Tibial nerve (tissue), 4 donors: ENCODE measurements around the gene UBE2H. TPM values are rescaled to one million over a fixed set of nuclear protein-coding genes. Genes with fewer than 3 reads are reported as not detected.

Experiments used
- DNase-seq, 2 donors: peaks; one replicate each; pipeline ENCODE4 v3.0.0-alpha.2; 2019; ENCODE audit warnings: low spot score in 2 of 2
- H3K27ac ChIP-seq, 4 donors: fragments of 200-600 bp; sonication (generic) in 3 of 4; one replicate each; pipeline ENCODE4 v1.5.1; 2017 to 2019; ENCODE audit warnings: mild to moderate bottlenecking in 1 of 4
- H3K27me3 ChIP-seq, 2 donors: fragments of 200-600 bp; sonication (generic) in 1 of 2; one replicate each; pipeline versions ENCODE4 v1.5.1 to v1.6.0; 2017 to 2019
- H3K36me3 ChIP-seq, 3 donors: fragments of 200-600 bp; sonication (generic); one replicate each; pipeline ENCODE4 v1.5.1; 2018 to 2019
- H3K4me1 ChIP-seq, 4 donors: fragments of 200-600 bp; sonication (generic) in 3 of 4; one replicate each; pipeline ENCODE4 v1.5.1; 2017 to 2019
- H3K4me3 ChIP-seq, 4 donors: fragments of 200-600 bp; sonication (generic) in 3 of 4; one replicate each; pipeline ENCODE4 v1.5.1; 2017 to 2019; ENCODE audit warnings: mild to moderate bottlenecking in 1 of 4, moderate library complexity in 1 of 4
- H3K9me3 ChIP-seq, 4 donors: fragments of 200-600 bp; sonication (generic) in 3 of 4; one replicate each; pipeline ENCODE4 v1.5.1; 2017 to 2019
- EP300 ChIP-seq, 2 donors: sonication (generic); formaldehyde crosslinking; IDR thresholded peaks; one replicate each; pipeline ENCODE4 v1.6.1; 2017; ENCODE audit warnings: antibody characterized with exemption in 2 of 2, mild to moderate bottlenecking in 1 of 2
- POLR2A ChIP-seq, 2 donors: fragments of 450-650 bp; IDR thresholded peaks; one replicate each; pipeline ENCODE4 v1.6.1; 2017; ENCODE audit warnings: antibody characterized with exemption in 2 of 2, mild to moderate bottlenecking in 2 of 2, moderate library complexity in 2 of 2
- WGBS, 2 donors: methylation state at CpG; one replicate each; pipeline ENCODE4 v1.1.5; 2018; 5-methylcytosine and 5-hydroxymethylcytosine counted together
- total RNA-seq, 4 donors: library from RNA; depleted of rRNA; stranded (reverse); fragments of >200 nt; gene quantifications; one replicate each; pipeline ENCODE4 v1.1.0, GENCODE V29; 2016
- TF ChIP-seq, protein P1 (sequence below), 5 experiments: fragments of 200-600 bp in 3 of 5; fragments of 450-650 bp in 2 of 5; sonication (generic) in 3 of 5; IDR thresholded peaks; one replicate each; pipeline ENCODE4 v1.5.1; 2016 to 2019; ENCODE audit warnings: antibody characterized with exemption in 5 of 5, mild to moderate bottlenecking in 3 of 5, moderate library complexity in 2 of 5

UBE2H gene
- total RNA-seq, 4 donors from 2014 or later, result 69.6 to 92.3 (median 80.9) TPM

DNA sequence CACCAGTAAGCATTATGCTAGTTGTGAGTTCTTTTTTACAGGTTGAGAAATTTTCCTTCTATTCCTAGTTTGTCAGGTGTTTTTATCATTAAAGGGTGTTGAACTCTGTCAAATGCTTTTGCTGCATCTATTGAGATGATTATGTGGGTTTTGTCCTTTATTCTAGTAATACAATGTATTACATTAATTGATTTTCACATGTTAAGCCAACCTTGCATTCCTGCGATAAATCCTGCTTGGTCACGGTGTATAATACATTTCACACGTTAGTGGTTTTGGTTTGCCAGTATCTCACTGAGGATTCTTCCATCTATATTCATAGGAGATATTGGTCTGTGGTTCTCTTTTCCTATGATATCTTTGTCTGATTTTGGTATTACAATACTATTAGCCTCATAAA is 136.0 kb downstream of the UBE2H start:
- Histone ChIP-seq H3K27ac (no peak overlapping the region), H3K4me3 (no peak overlapping the region), H3K9me3 (peaks cover 0 to 15% (median 3%) of the 10 kb centered on the region in 4 donors), H3K27me3 (no peaks in the 10 kb centered on the region), H3K4me1 (no peaks in the 10 kb centered on the region), H3K36me3 (peaks cover 0 to 16% (median 0%) of the 10 kb centered on the region in 3 donors)
- no peak for DNase-seq
- no peak for TF ChIP-seq EP300 (IDR thresholded peaks at IDR 0.05)
- TF ChIP-seq, protein P1, sequence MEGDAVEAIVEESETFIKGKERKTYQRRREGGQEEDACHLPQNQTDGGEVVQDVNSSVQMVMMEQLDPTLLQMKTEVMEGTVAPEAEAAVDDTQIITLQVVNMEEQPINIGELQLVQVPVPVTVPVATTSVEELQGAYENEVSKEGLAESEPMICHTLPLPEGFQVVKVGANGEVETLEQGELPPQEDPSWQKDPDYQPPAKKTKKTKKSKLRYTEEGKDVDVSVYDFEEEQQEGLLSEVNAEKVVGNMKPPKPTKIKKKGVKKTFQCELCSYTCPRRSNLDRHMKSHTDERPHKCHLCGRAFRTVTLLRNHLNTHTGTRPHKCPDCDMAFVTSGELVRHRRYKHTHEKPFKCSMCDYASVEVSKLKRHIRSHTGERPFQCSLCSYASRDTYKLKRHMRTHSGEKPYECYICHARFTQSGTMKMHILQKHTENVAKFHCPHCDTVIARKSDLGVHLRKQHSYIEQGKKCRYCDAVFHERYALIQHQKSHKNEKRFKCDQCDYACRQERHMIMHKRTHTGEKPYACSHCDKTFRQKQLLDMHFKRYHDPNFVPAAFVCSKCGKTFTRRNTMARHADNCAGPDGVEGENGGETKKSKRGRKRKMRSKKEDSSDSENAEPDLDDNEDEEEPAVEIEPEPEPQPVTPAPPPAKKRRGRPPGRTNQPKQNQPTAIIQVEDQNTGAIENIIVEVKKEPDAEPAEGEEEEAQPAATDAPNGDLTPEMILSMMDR (IDR thresholded peaks at IDR 0.05), result no peak
- no peak for TF ChIP-seq POLR2A (IDR thresholded peaks at IDR 0.05)
- WGBS, 2 donors, result 94 to 95% methylated on average over 3 of the region's 3 CpGs

- WGBS, 2 donors, result 81 to 95% methylated on average over 3 of the region's 3 CpGs
- TF ChIP-seq EP300 (IDR thresholded peaks at IDR 0.05) (no peak), POLR2A (IDR thresholded peaks at IDR 0.05) (no peak)
- TF ChIP-seq, protein P1 (IDR thresholded peaks at IDR 0.05), result no peak
- no peaks in the 10 kb centered on the region for H3K9me3 ChIP-seq
- no peaks in the 10 kb centered on the region for H3K4me1 ChIP-seq
- no peak overlapping the region for H3K27ac ChIP-seq
- DNase-seq, result no peak
- no peaks in the 10 kb centered on the region for H3K27me3 ChIP-seq
- H3K4me3 ChIP-seq, result no peak overlapping the region
- H3K36me3 ChIP-seq, result no peaks in the 10 kb centered on the region
Measured at GRCh38 chr7:129807863-129808262, 144.9 kb downstream of the UBE2H start.

- no peak overlapping the region for H3K27ac ChIP-seq
- H3K4me1 ChIP-seq, result no peaks in the 10 kb centered on the region
- no peak for DNase-seq
- no peaks in the 10 kb centered on the region for H3K36me3 ChIP-seq
- H3K4me3 ChIP-seq, result no peak overlapping the region
- WGBS, 2 donors, result 71 to 75% methylated on average over 10 to 11 of the region's 11 CpGs
- H3K27me3 ChIP-seq, result no peaks in the 10 kb centered on the region
- H3K9me3 ChIP-seq, result no peaks in the 10 kb centered on the region
- TF ChIP-seq POLR2A (IDR thresholded peaks at IDR 0.05), result no peak
- TF ChIP-seq, protein P1 (IDR thresholded peaks at IDR 0.05), result no peak
- no peak for TF ChIP-seq EP300 (IDR thresholded peaks at IDR 0.05)
Measured at GRCh38 chr7:129804890-129805719, 147.7 kb downstream of the UBE2H start.

DNA sequence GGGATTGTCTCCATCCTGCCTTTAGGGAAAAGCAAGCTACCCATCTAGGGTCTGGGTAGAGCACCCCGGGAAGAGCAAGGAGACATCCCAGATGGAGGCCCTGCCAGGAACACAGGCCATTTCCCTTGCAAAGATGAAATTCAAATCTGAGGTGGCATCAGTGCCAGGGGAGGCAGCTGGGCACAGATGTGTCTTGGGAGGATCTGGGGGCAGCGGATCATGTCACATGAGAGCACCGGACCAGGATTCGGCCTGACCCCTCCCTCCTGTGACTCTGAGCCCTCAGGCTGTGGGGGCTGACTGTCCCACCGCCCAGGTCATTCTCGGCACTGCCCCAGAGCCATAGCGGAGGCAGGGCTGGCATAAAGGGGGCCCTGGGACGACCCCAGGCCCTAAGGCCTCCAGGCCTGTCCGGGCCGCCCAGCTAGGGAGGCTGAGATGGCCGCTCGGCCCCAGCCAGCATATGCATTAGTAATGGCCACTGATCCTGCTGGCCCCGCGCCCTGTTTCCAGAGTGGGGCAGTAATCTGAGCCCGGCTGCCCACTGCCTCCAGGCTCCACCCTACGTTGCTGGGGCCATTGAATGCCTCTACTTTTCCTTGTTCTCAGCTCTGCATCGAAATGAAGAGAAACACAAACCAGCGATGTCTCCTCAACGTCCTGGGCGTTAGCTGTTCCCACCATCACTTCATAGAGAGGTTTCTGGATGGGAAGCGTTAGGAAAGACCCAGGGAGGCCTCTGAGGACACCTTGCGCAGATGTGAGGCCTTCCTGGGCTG is 148.5 kb downstream of the UBE2H start:
- Histone ChIP-seq H3K36me3 (no peaks in the 10 kb centered on the region), H3K4me3 (no peak overlapping the region), H3K9me3 (no peaks in the 10 kb centered on the region), H3K4me1 (no peaks in the 10 kb centered on the region), H3K27ac (no peak overlapping the region), H3K27me3 (no peaks in the 10 kb centered on the region)
- WGBS, 2 donors, result 78 to 83% methylated on average over 13 to 18 of the region's 22 CpGs
- no peak for DNase-seq
- no peak for TF ChIP-seq POLR2A (IDR thresholded peaks at IDR 0.05)
- no peak for TF ChIP-seq EP300 (IDR thresholded peaks at IDR 0.05)
- TF ChIP-seq, protein P1 (IDR thresholded peaks at IDR 0.05), result no peak
